Activated CD4-positive, alpha-beta T cell treated with anti-CD3 and anti-CD28 coated beads, Interleukin-2, amount 10 ng/mL, durations not matched to agents 24 days and 14 days (primary cell): ENCODE measurements around the gene ZNF839. TPM values are rescaled to one million over a fixed set of nuclear protein-coding genes. Genes with fewer than 3 reads are reported as not detected.
"Not testable (repeated sequence)": the region's sequence is repeated elsewhere in the genome, so short reads cannot be mapped to it uniquely, and the experiment has no call there.

ENCODE experiments used
- DNase-seq: peaks from one replicate; pipeline ENCODE4 v3.0.0; 2022
- H3K27ac Mint-ChIP-seq: one replicate; pipeline ENCODE4 v1.8.0; 2022; ENCODE audit warnings: mild to moderate bottlenecking, mixed read lengths
- H3K27me3 Mint-ChIP-seq: one replicate; pipeline ENCODE4 v1.8.0; 2022; ENCODE audit warnings: mixed read lengths
- H3K36me3 Mint-ChIP-seq: one replicate; pipeline ENCODE4 v1.8.0; 2022; ENCODE audit warnings: low read depth, mild to moderate bottlenecking, mixed read lengths
- H3K4me1 Mint-ChIP-seq: one replicate; pipeline ENCODE4 v1.8.0; 2021; ENCODE audit warnings: mixed read lengths
- H3K4me3 Mint-ChIP-seq: one replicate; pipeline ENCODE4 v1.8.0; 2022; ENCODE audit warnings: mild to moderate bottlenecking, moderate library complexity, mixed read lengths
- H3K9me3 Mint-ChIP-seq: one replicate; pipeline ENCODE4 v1.8.0; 2021; ENCODE audit warnings: mixed read lengths
- intact Hi-C: fragments of 100-400 bp; cut with micrococcal nuclease; formaldehyde crosslinking; loops from one replicate; pipeline ENCODE4 v1.15.1; 2023
- total RNA-seq: library from RNA; stranded (reverse); gene quantifications from 2 replicates; pipeline ENCODE4 v1.2.3, GENCODE V29; 2022

Gene ZNF839
- total RNA-seq, 1 donor from 2014 or later = 18.3 TPM

DNA sequence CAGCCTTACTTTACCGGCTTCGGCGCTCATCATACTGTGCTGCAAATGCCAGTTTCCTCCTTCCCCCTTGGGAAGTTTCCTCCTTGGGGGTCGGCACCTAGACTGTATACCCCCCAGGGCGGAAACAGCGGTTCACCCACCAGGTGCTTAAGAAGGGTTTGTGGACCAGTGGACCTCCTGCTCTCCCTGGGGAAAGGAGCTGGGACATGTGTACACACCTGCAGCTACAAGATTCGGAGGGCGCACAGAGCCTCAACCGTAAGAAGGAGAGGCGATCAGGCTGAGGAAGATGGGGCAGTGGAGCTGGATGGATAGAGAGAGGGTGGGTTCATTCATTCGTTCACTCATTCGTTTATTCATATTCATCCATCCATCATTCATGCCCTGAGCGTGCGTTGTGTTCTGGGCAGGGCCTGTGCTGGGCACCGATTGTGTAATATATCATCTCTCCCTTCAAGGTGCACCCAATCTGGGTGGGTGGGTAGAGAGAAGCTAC lies 717 bp upstream of the ZNF839 start:
- no peak for DNase-seq
- H3K4me1 Mint-ChIP-seq = peaks cover 51% of the 10 kb centered on the region
- intact Hi-C loops = loop anchor here (2.0 to 10.0 kb wide), 7 partner anchors 137 to 1016 kb away; partner anchors contain the start of genes EIF5, PPP2R5C and RCOR1

DNA sequence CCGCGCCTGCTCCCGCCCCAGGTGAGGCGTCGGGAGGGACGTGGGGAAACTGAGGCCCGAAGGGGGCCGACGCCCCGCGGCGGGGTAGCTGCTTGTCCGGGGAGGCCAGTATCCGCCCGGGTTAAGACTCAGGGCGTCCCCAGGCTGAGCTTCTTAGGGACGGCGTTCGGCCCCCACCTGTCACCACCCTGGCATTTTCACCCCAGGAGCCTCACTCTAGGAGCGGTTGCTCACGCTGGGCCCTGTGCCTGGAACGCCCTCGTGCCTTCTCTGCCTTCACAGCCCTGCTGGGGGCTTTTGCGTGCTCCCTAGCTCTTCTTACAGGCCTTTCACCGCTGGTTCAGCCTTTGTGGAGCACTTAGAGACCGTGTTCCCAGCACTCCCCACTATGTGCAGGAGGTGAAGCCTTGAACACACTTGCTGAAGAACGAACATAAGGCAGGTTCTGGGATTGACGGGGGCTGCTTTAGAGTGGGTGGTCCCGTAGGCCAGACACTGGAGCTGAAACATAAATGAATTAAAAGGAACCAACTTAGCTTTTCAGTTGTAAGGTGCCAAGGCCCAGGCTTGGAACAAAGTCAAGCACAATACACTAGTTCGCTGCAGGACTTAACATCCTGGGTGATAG lies 601 bp downstream of the ZNF839 start:
- no peaks in the 10 kb centered on the region for H3K27me3 Mint-ChIP-seq

More for the DNA sequence above, 717 bp upstream of the ZNF839 start:
- Mint-ChIP-seq H3K27ac (peak overlapping the region; percentile 97), H3K4me3 (peak overlapping the region; percentile 99), H3K9me3 (no peaks in the 10 kb centered on the region), H3K27me3 (peaks cover 2% of the 10 kb centered on the region), H3K36me3 (peaks cover 4% of the 10 kb centered on the region)

DNA sequence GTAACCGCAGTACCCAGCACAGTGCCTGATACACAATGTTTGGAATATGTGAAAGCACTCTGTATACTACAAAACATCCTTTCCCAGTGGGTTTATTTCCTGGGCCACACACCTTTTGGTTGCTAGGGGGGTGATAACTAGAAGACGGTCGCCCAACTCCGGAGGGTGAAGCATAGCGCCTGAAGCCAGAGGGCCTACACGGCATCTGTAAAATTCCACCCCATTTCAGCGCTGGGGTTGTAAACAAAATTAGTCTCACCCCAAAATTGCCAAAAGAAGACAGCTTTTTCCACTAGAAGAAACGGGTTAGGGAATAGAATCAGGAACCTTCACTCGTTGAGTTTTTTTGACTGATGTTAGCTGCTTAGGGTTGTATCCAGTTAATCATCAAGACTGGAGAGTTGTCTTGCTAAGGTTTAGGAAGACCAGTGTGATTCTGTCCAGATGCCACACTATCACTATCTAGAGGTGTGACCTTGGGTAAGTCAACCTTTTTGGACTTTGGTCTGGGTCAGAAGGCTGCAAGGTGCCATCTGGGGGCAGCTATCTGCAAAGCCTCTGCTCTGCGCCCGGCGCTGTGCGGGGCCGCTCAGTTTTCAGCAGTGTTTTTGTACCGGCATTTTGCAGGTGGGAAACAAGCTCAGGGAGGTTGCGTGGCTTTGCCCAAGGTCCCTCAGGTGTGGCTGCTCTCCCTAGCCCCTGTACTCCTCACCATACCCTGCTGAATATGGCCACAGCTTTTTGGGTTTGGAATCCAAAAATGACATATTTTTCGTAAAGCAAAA lies 1.3 kb downstream of the ZNF839 start:
- intact Hi-C loops = no loop called here
- peak overlapping the region; percentile 93 for H3K4me3 Mint-ChIP-seq
- H3K27ac Mint-ChIP-seq = peak overlapping the region; percentile 88
- peaks cover 38% of the 10 kb centered on the region for H3K4me1 Mint-ChIP-seq
- H3K9me3 Mint-ChIP-seq = no peaks in the 10 kb centered on the region
- no peaks in the 10 kb centered on the region for H3K27me3 Mint-ChIP-seq
- peaks cover 4% of the 10 kb centered on the region for H3K36me3 Mint-ChIP-seq
- no peak for DNase-seq

More for the DNA sequence above, 601 bp downstream of the ZNF839 start:
- DNase-seq = peak; percentile 80
- intact Hi-C loops = no loop called here
- Mint-ChIP-seq H3K4me1 (peaks cover 40% of the 10 kb centered on the region), H3K36me3 (peaks cover 4% of the 10 kb centered on the region), H3K27ac (peak overlapping the region; percentile 88), H3K4me3 (peak overlapping the region; percentile 93), H3K9me3 (no peaks in the 10 kb centered on the region)

DNA sequence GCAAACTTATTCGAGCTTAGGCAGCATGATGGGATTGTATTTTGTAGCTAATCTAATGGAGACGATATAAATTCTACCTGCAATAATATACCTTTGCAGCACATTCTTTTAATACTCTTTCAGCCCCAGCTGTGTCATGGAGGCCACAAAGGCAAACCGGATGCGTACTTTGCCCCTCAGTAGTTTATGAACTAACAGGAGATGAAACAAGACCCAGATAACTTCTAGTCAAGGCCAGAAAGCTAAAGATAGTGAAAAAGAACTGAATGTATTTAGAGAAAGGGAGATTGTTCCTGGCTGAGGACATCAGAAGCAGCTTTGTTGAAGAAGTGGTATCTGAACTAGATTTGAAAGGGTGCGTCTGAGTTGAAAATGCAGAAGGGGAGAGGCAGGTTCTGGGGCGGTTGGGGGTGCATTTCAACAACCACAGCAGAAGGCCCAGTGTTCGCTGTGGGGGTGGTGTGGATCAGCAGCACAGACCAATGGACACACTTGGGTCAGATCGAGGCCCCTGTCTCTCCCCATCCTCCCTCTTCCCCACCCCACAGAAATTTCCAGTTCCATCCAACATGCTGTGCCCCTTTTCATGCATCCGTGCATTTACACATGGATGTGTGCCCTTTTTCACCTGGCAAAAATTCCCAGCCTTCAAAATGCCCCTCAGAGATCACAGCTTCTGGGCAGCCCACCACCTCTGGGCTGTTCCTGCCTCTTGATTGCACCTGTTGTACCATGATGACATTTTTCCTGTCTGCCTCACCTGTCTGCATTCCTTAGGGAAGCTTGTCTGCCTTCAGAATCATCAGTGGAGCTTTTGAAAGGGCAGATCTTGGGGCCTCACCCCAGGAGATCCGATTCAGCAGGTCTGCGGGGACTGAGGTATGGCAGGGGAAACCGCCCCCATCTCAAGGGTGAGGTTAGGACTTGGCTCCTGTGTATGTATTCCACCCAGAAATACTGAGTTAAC lies 2.2 kb downstream of the ZNF839 start:
- intact Hi-C loops = no loop called here
- H3K27me3 Mint-ChIP-seq = no peaks in the 10 kb centered on the region
- H3K36me3 Mint-ChIP-seq = peaks cover 9% of the 10 kb centered on the region
- DNase-seq = no peak
- peak overlapping the region; percentile 19 for H3K4me3 Mint-ChIP-seq
- no peaks in the 10 kb centered on the region for H3K9me3 Mint-ChIP-seq
- H3K4me1 Mint-ChIP-seq = peaks cover 31% of the 10 kb centered on the region
- H3K27ac Mint-ChIP-seq = no peak overlapping the region

DNA sequence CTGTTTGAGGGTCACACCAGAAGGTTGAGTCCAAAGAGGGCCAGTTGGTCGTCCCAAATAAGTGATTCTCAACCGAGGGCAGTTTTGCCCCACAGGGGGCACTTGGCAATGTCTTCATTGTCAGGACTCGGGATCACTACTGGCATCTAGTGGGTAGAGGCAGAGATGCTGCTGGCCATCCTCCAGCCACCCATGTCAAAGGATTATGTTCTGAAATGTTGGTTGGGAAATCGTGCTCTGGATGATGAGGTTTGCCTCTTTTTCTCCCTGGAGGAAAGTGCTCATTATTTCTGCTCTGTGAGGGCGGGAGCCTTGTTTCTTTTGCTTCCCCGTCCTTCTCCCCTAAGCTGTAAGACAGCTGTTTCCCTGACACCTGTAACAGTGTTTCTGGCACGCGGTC lies 3.6 kb downstream of the ZNF839 start:
- Mint-ChIP-seq H3K27me3 (no peaks in the 10 kb centered on the region), H3K36me3 (peaks cover 9% of the 10 kb centered on the region), H3K9me3 (no peaks in the 10 kb centered on the region), H3K27ac (no peak overlapping the region), H3K4me1 (peaks cover 20% of the 10 kb centered on the region), H3K4me3 (no peak overlapping the region)
- DNase-seq = peak; percentile 68
- intact Hi-C loops = no loop called here

DNA sequence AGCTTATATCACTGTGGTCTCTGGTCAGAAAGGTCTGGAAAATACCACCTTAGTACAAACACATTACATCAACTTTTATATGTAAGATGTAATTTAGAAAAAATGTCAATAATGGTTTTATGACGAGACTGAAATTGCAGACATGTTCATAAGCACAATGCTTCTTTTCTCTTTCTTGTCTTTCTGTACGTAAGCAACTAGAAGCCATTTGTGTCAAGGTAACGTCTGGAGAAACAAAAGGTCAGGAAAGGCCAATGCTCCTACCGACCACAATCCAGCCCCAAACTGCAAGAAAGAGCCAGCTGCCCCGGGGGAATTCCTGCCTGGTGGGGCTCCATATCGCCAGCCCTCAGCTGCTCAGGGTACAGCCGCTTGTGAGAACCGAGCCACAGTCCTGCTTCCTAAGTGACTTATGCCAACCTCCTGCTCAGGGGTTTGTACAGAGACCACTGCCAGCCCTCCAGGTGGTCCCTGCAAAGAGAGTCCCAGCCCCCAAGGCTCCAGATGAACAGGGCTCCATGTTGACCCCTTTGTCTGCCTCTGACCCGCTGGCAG lies 6.3 kb downstream of the ZNF839 start:
- Mint-ChIP-seq H3K27ac (no peak overlapping the region), H3K27me3 (no peaks in the 10 kb centered on the region), H3K36me3 (peaks cover 11% of the 10 kb centered on the region), H3K9me3 (no peaks in the 10 kb centered on the region), H3K4me1 (peaks cover 5% of the 10 kb centered on the region), H3K4me3 (no peak overlapping the region)
- intact Hi-C loops = no loop called here
- DNase-seq = no peak

DNA sequence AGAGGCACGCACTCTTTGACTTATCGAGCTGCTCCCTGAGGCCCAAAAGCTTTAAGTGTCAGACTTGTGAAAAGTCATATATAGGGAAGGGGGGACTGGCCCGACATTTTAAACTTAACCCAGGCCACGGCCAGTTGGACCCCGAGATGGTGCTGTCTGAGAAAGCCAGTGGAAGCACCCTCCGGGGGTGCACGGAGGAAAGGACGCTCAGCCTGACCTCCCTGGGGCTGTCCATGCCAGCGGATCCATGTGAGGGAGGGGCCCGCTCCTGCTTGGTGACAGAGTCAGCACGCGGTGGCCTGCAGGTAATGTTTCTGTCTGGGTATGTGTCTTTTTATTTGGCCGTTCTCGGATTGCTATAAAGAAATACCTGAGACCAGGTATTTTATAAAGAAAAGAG lies 7.0 kb downstream of the ZNF839 start:
- H3K9me3 Mint-ChIP-seq = no peaks in the 10 kb centered on the region
- H3K27ac Mint-ChIP-seq = no peak overlapping the region
- no peaks in the 10 kb centered on the region for H3K27me3 Mint-ChIP-seq
- intact Hi-C loops = no loop called here
- H3K4me3 Mint-ChIP-seq = no peak overlapping the region
- peaks cover 11% of the 10 kb centered on the region for H3K36me3 Mint-ChIP-seq
- H3K4me1 Mint-ChIP-seq = peaks cover 5% of the 10 kb centered on the region
- DNase-seq = no peak

DNA sequence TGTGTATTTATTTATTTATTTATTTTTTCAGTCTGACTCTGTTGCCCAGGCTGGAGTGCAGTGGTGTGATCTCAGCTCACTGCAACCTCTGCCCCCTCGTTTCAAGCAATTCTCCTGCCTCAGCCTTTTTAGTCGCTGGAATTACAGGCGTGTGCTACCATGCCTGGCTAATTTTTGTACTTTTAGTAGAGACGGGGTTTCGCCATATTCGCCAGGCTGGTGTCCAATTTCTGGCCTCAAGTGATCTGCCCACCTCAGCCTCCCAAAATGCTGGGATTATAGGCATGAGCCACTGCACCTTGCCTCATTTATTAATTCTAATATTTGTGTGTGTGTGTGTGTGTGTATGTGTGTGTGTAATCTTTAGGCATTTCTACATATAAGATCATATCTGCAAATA lies 9.8 kb downstream of the ZNF839 start:
- intact Hi-C loops, H3K4me3 Mint-ChIP-seq, DNase-seq, H3K9me3 Mint-ChIP-seq, H3K27me3 Mint-ChIP-seq, H3K4me1 Mint-ChIP-seq, H3K27ac Mint-ChIP-seq: not testable (repeated sequence)
- H3K36me3 Mint-ChIP-seq = peaks cover 17% of the 10 kb centered on the region

DNA sequence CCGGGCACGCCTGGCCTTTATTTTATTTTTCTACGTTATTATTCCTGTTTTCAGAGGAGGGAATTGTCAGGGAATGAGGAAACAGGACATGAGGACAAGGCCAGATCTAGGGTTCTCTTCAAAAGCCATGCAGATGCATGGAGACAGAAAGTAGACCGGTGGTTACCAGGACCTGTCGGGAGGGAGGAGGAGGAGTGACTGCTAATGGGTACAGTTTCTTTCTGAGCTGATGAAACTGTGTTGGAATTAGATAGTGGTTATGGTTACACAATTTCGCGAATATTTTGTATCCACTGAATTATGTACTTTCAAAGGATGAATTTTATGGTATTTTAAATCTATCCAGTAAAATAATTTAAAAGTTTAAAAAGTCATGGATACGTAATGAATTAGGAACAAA lies 11.3 kb downstream of the ZNF839 start:
- no peak for DNase-seq
- Mint-ChIP-seq H3K9me3 (no peaks in the 10 kb centered on the region), H3K27ac (no peak overlapping the region), H3K27me3 (no peaks in the 10 kb centered on the region), H3K36me3 (peaks cover 23% of the 10 kb centered on the region), H3K4me3 (no peak overlapping the region), H3K4me1 (peaks cover 3% of the 10 kb centered on the region)
- intact Hi-C loops = no loop called here

DNA sequence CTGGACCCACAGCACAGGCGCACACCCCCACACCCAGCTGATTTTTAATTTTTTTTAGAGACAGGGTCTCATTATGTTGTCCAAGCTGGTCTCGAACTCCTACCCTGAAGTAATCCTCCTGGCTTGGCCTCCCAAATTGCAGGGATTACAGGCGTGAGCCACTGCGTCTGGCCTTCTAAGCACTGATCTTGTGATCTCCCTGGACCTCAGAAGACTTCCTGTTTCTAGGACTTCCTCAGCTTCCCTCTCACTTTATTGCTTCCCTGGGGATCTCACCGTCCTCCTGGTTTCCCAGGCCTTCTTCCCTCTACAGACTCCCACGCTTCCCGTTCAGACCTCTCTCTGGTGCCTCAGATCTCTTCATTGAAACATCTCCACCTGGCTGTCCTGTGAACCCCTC lies 13.8 kb downstream of the ZNF839 start:
- Mint-ChIP-seq H3K27ac (no peak overlapping the region), H3K4me3 (no peak overlapping the region), H3K36me3 (peaks cover 26% of the 10 kb centered on the region), H3K9me3 (no peaks in the 10 kb centered on the region), H3K4me1 (peaks cover 3% of the 10 kb centered on the region), H3K27me3 (no peaks in the 10 kb centered on the region)
- intact Hi-C loops = no loop called here
- DNase-seq = no peak

DNA sequence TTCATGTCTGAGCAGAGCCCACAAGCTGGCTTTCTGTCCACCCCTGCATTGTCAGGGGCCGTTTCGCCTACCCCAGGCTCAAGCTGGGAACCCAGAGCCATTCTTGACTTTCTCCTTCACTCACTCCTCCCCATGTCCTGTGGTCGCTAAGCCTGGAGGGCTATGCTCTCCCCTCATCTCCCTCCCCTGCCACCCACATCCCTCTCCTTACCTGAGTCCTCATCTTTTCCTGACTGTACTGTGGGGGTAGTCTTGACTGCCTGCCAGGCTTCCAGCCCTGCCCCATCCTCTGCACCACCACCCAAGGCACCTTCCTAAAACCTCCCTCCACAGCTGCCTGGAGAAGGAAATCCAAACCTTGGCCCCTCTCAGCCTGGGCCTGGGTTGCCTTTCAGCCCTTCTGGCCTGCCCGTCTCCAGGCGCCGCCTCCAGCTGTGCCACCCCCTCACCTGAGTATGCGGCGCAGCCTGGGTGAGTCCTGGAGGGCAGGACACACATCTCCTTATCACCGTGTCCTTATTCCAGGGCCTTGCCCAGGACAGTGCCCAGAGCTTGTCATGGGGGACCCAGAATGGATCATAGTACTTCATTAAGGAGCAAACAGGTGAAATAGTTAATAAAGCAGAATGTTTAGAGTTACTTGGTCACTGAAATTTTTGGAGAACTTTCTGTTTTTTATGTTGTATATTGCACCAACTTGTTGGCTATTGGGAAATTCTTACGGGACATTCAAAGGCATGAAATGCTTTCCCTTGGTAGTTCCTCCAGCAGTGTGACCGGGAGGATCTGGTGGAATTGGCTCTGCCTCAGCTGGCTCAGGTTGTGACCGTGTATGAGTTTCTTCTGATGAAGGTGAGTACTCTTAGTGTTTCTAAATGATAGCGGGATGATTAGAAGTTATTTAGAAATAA lies 14.5 kb downstream of the ZNF839 start:
- DNase-seq = no peak
- Mint-ChIP-seq H3K4me3 (no peak overlapping the region), H3K9me3 (no peaks in the 10 kb centered on the region), H3K4me1 (peaks cover 3% of the 10 kb centered on the region), H3K36me3 (peaks cover 28% of the 10 kb centered on the region), H3K27me3 (no peaks in the 10 kb centered on the region), H3K27ac (no peak overlapping the region)
- intact Hi-C loops = no loop called here

DNA sequence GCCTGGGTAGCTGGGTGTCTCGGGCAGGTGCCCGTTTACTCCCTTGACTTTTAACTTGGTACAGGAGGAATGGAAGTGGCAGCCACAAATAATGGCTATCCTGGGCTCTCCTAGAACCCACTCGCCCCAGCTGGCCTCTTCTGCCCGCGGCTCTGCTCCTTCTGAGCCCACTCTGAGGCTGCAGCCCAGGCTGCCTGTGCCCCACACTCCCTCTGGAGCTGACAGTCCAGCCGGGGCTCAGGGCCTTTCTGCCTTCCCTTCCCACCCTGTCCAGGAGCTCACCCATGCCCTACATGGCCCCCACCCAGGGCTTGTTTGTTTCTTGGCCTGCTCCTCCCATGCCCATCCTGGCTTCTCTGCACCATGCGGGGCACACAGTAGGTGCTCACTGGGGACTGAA lies 15.6 kb downstream of the ZNF839 start:
- Mint-ChIP-seq H3K27ac (no peak overlapping the region), H3K36me3 (peaks cover 28% of the 10 kb centered on the region), H3K4me3 (no peak overlapping the region), H3K9me3 (no peaks in the 10 kb centered on the region), H3K4me1 (peaks cover 3% of the 10 kb centered on the region), H3K27me3 (no peaks in the 10 kb centered on the region)
- DNase-seq = no peak
- intact Hi-C loops = no loop called here
